GM19099 (cell line): ENCODE measurements around the gene ACTG2.

Experiments used
- POLR2A ChIP-seq: IDR thresholded peaks from 3 replicates; pipeline ENCODE4 v1.6.1; 2011; ENCODE audit warnings: low read depth; ENCODE audit not compliant: insufficient read length; ENCODE audit errors: extremely low read depth

Gene ACTG2

DNA sequence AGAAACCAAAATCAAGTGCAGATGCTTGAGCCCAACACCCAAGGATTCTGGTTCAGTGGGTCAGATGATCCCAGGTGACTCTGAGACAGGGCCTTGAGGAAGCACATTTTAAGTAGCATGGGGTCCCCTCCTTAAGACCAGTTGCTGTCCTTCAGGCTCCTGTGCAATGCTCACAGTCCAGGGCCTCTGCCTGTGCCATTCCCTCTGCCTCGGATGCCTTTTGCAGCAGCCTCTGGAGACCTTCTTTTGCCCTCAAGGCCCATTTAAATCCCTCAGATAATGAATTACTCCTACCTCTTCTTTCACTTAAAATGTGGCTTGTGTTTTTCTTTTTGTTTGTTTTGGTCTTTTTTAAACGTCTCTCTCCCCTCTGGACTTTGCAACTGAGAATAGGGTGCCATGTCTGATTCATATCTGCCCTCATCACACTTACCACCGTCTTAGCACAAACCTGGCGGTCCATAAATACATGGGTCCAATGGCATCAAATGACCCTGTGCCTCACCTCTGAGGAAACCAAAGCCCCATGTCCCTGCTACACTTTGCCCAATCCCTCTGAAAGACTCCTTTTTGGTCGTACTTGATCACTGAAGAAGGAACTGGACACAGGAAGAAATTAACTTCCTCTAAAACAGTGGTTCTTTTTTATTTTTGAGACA lies 14.2 kb downstream of the ACTG2 start:
- no peak for TF ChIP-seq POLR2A

DNA sequence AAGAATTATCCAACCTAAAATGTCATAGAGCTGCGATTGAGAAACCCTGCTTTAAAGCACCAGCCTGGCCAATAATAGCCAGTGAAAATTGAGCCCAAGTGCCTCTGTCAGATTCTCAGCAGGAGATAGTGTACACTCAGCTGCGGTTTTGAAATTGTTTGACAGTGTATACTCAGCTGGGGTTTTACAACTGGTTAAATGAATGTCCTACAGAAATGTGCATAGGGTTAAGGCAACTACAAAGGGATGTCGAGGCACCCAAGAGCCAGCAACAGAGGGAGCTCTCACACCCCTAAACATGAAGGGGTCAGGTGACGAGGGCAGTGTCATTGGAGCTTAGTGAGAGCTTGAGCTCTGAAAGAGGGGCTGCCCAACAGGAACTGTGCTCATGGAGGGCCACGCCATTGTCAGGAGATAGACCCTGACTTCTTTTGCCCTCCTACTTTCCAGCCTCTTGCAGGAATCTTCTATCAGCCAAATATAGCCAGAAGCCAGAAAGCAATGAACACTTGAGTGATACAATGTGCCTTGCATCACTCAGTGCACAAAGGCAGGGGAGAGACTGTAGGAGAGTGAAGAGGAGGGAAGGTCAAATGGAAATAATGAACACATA lies 15.1 kb downstream of the ACTG2 start:
- TF ChIP-seq POLR2A, result no peak

DNA sequence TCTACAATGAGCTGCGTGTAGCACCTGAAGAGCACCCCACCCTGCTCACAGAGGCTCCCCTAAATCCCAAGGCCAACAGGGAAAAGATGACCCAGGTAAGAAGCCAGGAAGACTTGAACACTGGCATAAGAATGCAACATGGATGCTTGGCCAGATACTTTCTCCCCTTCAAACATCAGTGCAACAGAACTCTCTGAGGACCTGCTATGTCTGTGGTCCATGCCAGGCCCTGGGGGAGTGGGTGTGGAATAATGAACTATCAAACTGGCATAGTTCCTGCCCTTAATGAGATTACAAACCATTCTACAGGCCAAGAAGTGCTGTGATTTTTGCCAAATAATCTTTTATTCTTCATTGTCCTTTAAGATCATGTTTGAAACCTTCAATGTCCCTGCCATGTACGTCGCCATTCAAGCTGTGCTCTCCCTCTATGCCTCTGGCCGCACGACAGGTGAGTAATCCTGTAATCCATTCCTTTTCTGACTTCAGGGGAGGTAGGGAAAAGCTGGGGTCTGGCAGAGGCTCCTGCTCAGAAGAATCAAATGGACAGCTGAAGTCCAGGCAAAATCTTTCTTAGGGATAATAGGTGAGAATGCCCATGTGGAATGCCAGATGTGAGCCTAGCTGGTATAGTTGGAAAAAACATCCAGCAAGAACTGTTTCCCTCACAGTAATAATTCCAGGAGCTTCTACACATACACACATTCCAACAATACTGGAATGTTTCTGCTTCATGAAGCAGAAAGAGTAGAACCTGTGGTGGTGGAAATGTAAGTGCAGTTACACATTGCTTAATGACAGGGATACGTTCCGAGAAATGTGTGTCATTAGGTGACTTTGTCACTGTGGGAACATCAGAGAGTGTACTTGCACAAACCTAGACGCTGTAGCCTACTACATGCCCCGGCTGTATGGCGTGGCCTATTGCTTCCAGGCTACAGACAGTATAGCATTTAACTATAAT lies 16.2 kb downstream of the ACTG2 start:
- TF ChIP-seq POLR2A, result no peak

DNA sequence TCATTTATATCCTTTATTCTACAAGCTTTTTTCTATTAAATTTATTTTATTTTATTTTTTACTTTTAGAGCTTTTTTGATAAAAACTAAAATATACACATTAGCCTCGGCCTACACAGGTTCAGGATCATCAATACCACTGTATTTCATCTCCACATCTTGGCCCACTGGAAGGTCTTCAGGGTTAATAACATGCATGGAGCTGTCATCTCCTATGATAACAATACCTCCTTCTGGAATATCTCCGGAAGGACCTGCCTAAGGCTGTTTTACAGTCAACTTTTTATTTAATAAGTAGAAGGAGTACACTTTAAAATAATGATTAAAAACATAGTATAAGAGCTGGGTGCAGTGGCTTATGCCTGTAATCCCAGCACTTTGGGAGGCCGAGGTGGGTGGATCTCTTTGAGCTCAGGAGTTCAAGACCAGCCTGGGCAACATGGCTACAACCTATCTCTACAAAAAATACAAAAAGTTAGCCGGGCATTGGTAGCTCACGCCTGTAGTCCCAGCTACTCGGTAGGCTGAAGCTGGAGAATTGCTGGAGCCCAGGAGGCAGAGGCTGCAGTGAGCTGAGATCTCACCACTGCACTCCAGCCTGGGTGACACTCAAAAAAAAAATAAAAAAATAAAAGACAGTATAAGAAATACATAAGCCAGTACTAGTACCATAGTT lies 18.2 kb downstream of the ACTG2 start:
- TF ChIP-seq POLR2A, result no peak

DNA sequence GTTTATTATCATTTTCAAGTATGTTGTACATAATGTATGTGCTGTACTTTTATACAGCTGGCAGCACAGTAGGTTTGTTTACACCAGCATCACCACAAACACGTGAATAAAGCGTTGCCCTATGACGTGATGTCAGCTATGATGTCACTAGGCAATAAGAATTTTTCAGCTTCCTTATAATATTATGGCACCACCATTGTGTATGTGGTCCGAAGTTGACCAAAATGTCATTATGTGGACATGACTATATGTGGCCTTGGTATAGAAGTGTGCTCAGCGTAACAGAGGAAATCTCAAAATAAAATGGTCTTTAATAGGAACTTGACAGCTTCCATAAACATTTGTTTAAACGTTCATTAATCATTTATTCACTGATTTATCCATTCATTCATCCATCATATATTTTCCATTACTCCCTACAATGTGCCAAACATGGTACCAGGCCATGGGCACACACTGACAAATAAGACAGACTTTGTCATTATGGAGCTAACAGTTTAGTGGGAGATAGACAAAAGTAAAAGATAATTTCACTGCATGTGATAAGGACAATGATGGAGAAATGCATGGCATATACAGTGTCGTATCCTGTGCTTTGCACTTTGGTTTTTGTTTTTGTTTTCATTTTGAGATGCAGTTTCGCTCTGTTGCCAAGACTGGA lies 18.9 kb downstream of the ACTG2 start:
- no peak for TF ChIP-seq POLR2A

DNA sequence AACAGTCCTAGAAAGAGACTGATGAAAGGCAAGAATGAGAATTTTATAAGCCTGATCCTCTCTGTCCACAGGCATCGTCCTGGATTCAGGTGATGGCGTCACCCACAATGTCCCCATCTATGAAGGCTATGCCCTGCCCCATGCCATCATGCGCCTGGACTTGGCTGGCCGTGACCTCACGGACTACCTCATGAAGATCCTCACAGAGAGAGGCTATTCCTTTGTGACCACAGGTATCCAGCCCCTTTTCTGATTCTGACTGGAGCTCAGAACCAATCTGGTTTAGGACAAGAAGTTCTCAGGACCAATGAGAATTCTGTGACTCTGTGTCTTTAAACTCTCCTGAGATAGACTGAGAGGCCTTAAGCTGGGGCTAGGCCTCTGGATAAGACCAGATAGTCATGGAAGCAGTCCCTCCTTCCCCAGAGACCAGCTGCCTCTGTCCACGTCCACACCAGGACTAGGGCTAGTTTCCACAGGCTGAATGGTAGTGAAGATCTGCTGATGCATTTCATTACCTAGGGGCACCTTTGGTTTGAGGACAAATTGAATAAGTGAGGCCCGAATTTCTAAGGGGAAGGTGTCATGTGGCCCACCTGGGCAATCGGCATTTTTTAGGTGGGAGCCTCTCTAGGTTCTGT lies 20.7 kb downstream of the ACTG2 start:
- TF ChIP-seq POLR2A, result no peak

DNA sequence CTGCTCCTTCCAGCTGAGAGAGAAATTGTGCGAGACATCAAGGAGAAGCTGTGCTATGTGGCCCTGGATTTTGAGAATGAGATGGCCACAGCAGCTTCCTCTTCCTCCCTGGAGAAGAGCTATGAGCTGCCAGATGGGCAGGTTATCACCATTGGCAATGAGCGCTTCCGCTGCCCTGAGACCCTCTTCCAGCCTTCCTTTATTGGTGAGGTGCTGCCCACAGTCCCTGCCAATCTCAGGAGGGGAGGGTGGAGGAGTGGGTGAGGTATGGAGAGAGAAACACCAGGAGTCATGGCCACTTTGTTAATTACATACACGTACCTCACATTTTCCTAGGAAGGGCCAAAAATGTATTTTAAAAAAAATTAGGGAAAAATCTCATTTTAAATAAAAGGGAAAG lies 21.9 kb downstream of the ACTG2 start:
- no peak for TF ChIP-seq POLR2A

DNA sequence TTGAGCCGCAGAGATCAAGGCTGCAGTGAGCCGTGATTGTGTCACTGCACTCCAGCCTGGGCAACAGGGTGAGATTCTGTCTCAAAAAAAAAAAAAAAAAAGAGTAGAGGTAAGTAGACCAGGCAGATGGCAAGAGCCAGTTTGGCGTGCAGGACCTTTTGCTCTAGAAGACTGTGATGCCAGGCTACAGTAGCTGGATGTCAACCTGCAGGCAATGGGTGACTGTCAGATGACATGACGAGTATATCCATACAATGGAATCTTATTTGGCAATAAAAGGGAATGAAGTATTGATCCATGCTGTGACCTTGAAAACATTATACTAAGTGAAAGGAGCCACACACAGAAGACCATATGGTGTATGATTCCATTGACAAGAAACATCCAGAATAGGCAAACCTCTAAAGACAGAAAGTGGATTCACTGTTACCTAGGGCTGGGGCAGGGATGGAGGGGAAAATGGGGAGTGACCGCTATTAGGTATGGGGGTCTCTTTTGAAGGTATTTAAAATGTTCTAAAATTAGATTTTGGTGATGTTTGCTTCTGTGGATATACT lies 22.7 kb downstream of the ACTG2 start:
- TF ChIP-seq POLR2A, result no peak

DNA sequence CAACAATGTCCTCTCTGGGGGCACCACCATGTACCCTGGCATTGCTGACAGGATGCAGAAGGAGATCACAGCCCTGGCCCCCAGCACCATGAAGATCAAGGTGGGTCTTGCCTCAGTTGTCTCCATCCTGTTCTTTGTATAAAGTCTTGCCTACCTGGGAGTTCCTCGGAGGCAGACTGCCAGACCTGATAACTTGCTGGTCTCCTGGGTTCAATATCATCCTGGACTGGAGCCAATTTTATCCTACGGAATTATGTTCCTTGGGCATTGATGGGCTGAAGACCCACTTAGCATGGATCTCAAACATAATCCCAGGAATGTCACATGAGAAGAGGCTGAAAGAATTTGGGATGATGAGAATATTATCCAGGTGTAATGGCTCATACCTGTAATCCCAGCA lies 23.9 kb downstream of the ACTG2 start:
- no peak for TF ChIP-seq POLR2A

DNA sequence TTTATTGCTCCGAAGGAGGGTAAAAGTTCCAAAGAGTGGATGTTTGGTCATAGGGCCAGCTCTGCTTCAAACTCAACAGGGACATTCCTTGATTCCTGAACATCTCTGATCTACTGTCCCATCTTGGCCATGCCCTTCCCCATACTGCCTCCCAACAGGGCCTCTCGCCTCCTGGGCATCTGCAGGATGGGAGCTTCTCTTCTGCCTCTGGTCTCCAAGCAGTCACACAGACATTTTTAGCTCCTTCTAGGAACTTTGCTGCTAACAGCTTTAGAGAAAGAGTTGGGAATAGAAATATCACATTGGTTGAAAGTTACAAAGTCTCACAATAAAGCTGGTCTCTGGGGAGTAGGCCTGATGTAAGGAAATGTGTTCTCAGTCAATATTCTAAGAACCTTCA lies 24.5 kb downstream of the ACTG2 start:
- no peak for TF ChIP-seq POLR2A

DNA sequence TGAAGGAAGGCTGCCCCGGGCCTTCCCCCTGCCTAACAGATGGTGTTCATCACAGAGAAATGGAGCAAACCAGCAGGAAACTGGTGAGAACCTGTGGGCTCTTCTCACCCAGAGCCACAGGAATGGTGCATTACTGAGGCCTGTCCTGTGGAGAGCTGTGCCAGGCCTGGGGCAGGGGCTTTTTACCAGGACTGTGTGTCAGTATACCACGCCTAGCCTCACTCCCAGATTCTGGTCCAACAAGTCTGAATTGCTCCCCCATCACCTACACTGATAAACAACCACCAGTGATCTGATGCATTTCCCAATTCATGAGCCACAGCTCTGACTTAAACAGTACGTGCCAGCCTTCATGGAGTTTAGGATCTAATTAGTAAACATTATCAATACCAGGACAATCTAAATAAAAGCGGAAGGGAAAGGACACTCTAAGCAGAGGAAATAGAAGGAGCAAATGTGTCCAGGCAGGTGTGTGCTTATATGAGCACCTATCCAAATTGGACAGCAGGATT lies 24.9 kb downstream of the ACTG2 start:
- TF ChIP-seq POLR2A, result no peak

DNA sequence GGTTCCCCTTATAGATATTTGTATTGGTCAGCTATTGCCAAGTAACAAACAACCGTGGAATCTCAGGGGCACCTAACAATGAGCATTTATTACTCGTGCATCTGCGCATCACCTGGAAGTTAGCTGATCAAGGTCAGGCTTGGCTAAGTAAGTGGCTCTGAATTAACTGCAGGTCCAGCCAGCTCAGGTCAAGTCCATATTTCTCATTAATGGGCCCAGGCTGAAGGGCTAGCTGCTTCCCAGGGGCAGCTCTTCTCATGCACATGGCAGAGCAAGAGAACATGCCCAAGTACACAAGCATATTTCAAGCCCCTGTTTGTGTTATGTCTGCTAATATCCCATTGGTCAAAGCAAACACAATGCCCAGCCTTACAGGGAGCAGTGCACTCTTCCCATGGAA lies 26.0 kb downstream of the ACTG2 start:
- TF ChIP-seq POLR2A, result no peak

DNA sequence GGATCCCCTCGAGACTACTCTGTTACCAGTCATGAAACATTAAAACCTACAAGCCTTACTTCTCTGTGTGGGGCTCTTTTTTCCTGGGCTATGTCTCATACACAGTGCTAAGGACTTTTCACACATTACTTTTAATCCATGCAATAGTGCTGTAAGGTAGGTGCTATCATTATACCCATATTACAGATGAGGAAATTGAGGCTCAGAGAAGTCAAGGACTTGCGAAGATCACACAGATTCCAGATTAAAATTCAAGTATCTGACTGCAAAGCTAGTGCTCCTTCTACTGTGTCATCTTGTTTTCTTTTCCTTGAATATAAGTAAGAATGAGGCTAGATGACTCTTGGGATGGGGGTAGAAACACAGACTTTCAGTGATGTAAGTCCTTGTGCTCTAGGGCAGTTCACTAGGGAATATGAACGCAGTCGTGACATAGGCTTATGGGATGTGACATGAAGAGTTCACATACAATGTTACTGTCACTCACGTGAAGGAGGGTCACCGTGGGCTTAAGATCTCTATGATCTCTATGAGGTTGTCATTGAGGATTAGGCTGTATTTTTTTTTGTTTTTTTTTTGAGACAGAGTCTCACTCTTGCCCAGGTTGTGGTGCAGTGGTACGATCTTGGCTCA lies 26.9 kb downstream of the ACTG2 start:
- no peak for TF ChIP-seq POLR2A
